Neural cell (in vitro differentiated cells): ENCODE results near the gene KRT82. TPM values are rescaled to one million over a fixed set of nuclear protein-coding genes. Genes with fewer than 3 reads are reported as not detected.

Source experiments
- H2AFZ ChIP-seq: fragments of 200-600, 300-800 bp; sonication (generic), shearing (Covaris generic); 2 replicates; pipeline ENCODE4 v1.6.0; 2014; ENCODE audit warnings: low read depth, mild to moderate bottlenecking, antibody characterized with exemption, low read length, moderate library complexity
- H3F3A ChIP-seq: fragments of 200-600 bp; shearing (Covaris generic); 2 replicates; pipeline ENCODE4 v1.6.1; 2016; ENCODE audit warnings: mild to moderate bottlenecking, moderate library complexity, mixed read lengths, antibody characterized with exemption, low read length; ENCODE audit not compliant: insufficient read depth, poor library complexity, severe bottlenecking
- H3K27ac ChIP-seq: fragments of 200-600, 300-800 bp; sonication (generic), shearing (Covaris generic); 2 replicates; pipeline ENCODE4 v1.5.1; 2014; ENCODE audit warnings: mild to moderate bottlenecking, low read length, moderate library complexity
- H3K27me3 ChIP-seq: fragments of 300-800, 200-600 bp; sonication (generic), shearing (Covaris generic); 2 replicates; pipeline ENCODE4 v1.6.0; 2014; ENCODE audit warnings: mild to moderate bottlenecking, low read depth, low read length, moderate library complexity; ENCODE audit not compliant: insufficient read depth
- H3K36me3 ChIP-seq: fragments of 300-800, 200-600 bp; sonication (generic), shearing (Covaris generic); 2 replicates; pipeline ENCODE4 v1.5.1; 2014; ENCODE audit warnings: mild to moderate bottlenecking, antibody characterized with exemption, low read length, moderate library complexity; ENCODE audit not compliant: insufficient read depth
- H3K4me2 ChIP-seq: fragments of 300-800, 200-600 bp; sonication (generic), shearing (Covaris generic); 2 replicates; pipeline ENCODE4 v1.6.0; 2014; ENCODE audit warnings: mild to moderate bottlenecking, low read length
- H3K4me3 ChIP-seq: fragments of 300-800, 200-600 bp; sonication (generic), shearing (Covaris generic); 2 replicates; pipeline ENCODE4 v1.5.1; 2014; ENCODE audit warnings: mild to moderate bottlenecking, low read length, moderate library complexity
- H3K79me2 ChIP-seq: fragments of 200-600 bp; shearing (Covaris generic); replicated peaks from 2 replicates; pipeline ENCODE4 v1.6.0; 2014; ENCODE audit warnings: mild to moderate bottlenecking, low read length, moderate library complexity; ENCODE audit not compliant: insufficient read depth
- H3K9ac ChIP-seq: fragments of 300-800, 200-600 bp; sonication (generic), shearing (Covaris generic); 2 replicates; pipeline ENCODE4 v1.6.1; 2016; ENCODE audit warnings: mild to moderate bottlenecking, low read length, mixed read lengths
- H3K9me2 ChIP-seq: fragments of 200-600 bp; shearing (Covaris generic); 2 replicates; pipeline ENCODE4 v1.6.1; 2016; ENCODE audit warnings: mild to moderate bottlenecking, low read length, mixed read lengths; ENCODE audit not compliant: insufficient read depth
- H3K9me3 ChIP-seq: fragments of 200-600, 300-800 bp; sonication (generic), shearing (Covaris generic); 2 replicates; pipeline ENCODE4 v1.6.1; 2016; ENCODE audit warnings: mild to moderate bottlenecking, mixed run types, low read length, moderate library complexity, mixed read lengths
- H4K20me1 ChIP-seq: fragments of 200-600 bp; shearing (Covaris generic); 2 replicates; pipeline ENCODE4 v1.6.1; 2016; ENCODE audit warnings: mild to moderate bottlenecking, mixed run types; ENCODE audit not compliant: insufficient read depth
- EP300 ChIP-seq: fragments of 450-650 bp; conservative IDR thresholded peaks from 2 replicates; pipeline ENCODE4 v1.6.1; 2014; ENCODE audit warnings: antibody characterized with exemption, mild to moderate bottlenecking, moderate library complexity; ENCODE audit not compliant: poor library complexity, severe bottlenecking
- EZH2 ChIP-seq: fragments of 200-600, 300-800 bp; shearing (Covaris generic), sonication (generic); IDR thresholded peaks from 2 replicates; pipeline ENCODE4 v1.6.1; 2014; ENCODE audit warnings: antibody characterized with exemption, low read length, borderline replicate concordance, mild to moderate bottlenecking; ENCODE audit not compliant: insufficient read depth, poor library complexity, severe bottlenecking
- MXI1 ChIP-seq: fragments of 450-650 bp; conservative IDR thresholded peaks from 2 replicates; pipeline ENCODE4 v1.6.1; 2014; ENCODE audit warnings: antibody characterized with exemption, mild to moderate bottlenecking; ENCODE audit not compliant: poor library complexity, severe bottlenecking
- POLR2AphosphoS5 ChIP-seq: IDR thresholded peaks from 2 replicates; pipeline ENCODE4 v1.6.1; 2012
- RAD21 ChIP-seq: fragments of 450-650 bp; conservative IDR thresholded peaks from 2 replicates; pipeline ENCODE4 v1.6.1; 2014; ENCODE audit warnings: antibody characterized with exemption, mild to moderate bottlenecking, moderate library complexity
- REST ChIP-seq: IDR thresholded peaks from 2 replicates; pipeline ENCODE4 v1.6.1; 2012; ENCODE audit warnings: borderline replicate concordance
- SMC3 ChIP-seq: fragments of 450-650 bp; conservative IDR thresholded peaks from 2 replicates; pipeline ENCODE4 v1.6.1; 2014; ENCODE audit warnings: antibody characterized with exemption, mild to moderate bottlenecking, moderate library complexity; ENCODE audit not compliant: poor library complexity
- TAF1 ChIP-seq: IDR thresholded peaks from 2 replicates; pipeline ENCODE4 v1.6.1; 2012; ENCODE audit warnings: low read depth
- polyA plus RNA-seq: library from polyadenylated mRNA; depleted of rRNA; stranded (reverse); fragments of >200 nt; gene quantifications from 2 replicates; pipeline ENCODE4 v1.2.3, GENCODE V29; 2014
- TF ChIP-seq, protein P1 (sequence below): fragments of 450-650 bp; IDR thresholded peaks from 2 replicates; pipeline ENCODE4 v1.5.1; 2014; ENCODE audit warnings: antibody characterized with exemption, mild to moderate bottlenecking, moderate library complexity; ENCODE audit not compliant: poor library complexity, severe bottlenecking

Gene KRT82
- polyA plus RNA-seq, 1 donor from 2014 or later = not detected

DNA sequence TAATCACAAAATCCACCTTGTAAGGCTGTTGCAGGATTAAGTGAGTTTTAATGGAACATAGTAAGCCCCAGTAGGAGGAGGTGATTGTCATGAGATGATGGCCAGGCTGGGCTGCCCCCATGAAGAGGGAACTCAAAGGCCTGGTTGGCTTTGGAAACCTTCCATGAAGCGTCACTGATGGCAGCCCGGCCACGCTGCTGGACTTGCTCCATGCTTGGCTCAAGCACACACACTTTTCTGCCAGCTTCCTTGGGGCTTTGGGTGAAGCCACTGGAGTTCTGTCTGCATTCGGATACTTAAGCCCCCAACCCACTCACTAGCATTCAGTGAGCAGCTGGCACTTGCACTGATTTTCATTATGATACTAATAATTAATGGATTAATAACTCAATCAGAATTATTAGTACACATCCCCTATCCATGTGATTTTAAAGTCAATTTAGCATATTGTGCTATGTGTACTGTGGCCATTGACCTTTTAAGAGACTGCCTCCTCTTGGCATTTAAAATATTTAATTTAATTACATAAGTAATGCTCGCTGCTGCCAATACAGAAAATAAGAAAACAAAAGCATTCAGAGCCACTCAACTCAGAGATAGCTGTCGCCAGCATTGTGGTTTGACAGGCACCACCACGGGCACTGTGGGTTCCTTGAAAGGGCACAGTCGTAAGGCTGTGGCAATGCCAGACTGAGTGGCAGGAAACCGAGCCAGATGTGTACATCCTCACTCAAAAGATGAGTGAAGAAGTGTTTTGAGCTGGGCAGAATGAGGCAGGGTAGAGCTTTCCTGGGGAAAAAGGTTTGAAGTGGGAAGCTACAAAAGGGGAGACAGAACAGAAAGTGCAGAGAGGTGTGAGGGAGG lies 54.7 kb downstream of the KRT82 start:
- TF ChIP-seq EP300 = no peak
- TF ChIP-seq, protein P1, sequence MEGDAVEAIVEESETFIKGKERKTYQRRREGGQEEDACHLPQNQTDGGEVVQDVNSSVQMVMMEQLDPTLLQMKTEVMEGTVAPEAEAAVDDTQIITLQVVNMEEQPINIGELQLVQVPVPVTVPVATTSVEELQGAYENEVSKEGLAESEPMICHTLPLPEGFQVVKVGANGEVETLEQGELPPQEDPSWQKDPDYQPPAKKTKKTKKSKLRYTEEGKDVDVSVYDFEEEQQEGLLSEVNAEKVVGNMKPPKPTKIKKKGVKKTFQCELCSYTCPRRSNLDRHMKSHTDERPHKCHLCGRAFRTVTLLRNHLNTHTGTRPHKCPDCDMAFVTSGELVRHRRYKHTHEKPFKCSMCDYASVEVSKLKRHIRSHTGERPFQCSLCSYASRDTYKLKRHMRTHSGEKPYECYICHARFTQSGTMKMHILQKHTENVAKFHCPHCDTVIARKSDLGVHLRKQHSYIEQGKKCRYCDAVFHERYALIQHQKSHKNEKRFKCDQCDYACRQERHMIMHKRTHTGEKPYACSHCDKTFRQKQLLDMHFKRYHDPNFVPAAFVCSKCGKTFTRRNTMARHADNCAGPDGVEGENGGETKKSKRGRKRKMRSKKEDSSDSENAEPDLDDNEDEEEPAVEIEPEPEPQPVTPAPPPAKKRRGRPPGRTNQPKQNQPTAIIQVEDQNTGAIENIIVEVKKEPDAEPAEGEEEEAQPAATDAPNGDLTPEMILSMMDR = no peak
- no peak for TF ChIP-seq POLR2AphosphoS5
- TF ChIP-seq TAF1 = no peak
- TF ChIP-seq SMC3 = no peak
- no peak for TF ChIP-seq MXI1
- TF ChIP-seq EZH2 = no peak
- no peak for TF ChIP-seq RAD21
- TF ChIP-seq REST = no peak
- Histone ChIP-seq H3K9ac (no peak overlapping the region), H3F3A (no peaks in the 10 kb centered on the region), H3K36me3 (no peaks in the 10 kb centered on the region), H4K20me1 (no peaks in the 10 kb centered on the region), H3K27me3 (no peaks in the 10 kb centered on the region), H3K27ac (no peak overlapping the region), H3K4me3 (no peak overlapping the region), H3K4me2 (no peak overlapping the region), H3K79me2 (no peaks in the 10 kb centered on the region), H3K9me3 (no peaks in the 10 kb centered on the region), H2AFZ (no peak overlapping the region), H3K9me2 (no peaks in the 10 kb centered on the region)

DNA sequence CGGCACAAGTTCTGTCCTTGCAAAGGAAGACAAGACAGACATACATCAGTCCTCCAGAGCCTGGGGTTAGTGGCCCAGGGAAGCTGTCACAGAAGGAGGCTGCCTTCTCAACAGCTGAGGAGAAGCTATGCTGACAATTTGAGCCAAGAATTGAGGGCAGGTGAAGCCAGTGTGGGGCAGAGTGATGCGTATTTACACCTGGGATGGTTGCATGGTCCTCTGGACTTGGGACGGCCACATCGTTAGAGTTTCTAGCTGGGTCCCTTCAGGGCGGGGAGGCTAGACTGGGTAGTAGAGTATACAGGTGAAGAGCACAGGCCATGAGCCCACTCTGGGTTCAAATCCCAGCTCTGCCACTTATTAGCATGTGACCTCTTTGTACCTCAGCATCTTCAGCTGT lies 55.3 kb downstream of the KRT82 start:
- H3F3A ChIP-seq = no peaks in the 10 kb centered on the region
- no peak overlapping the region for H3K4me3 ChIP-seq
- H3K9me3 ChIP-seq = no peaks in the 10 kb centered on the region
- H3K79me2 ChIP-seq = no peaks in the 10 kb centered on the region
- H3K27me3 ChIP-seq = no peaks in the 10 kb centered on the region
- H3K27ac ChIP-seq = no peak overlapping the region
- no peak for TF ChIP-seq REST
- TF ChIP-seq TAF1 = no peak
- TF ChIP-seq RAD21 = no peak
- TF ChIP-seq, protein P1 = no peak
- TF ChIP-seq MXI1 = no peak
- TF ChIP-seq EZH2 = no peak
- TF ChIP-seq POLR2AphosphoS5 = no peak
- TF ChIP-seq EP300 = no peak
- no peak for TF ChIP-seq SMC3
- H4K20me1 ChIP-seq = no peaks in the 10 kb centered on the region
- no peak overlapping the region for H3K9ac ChIP-seq
- no peak overlapping the region for H2AFZ ChIP-seq
- H3K36me3 ChIP-seq = no peaks in the 10 kb centered on the region
- H3K4me2 ChIP-seq = no peak overlapping the region
- no peaks in the 10 kb centered on the region for H3K9me2 ChIP-seq
